GM21576 (cell line): ENCODE data around the gene COL4A1.

Experiments used
- ATAC-seq: cut with Tn5 transposase; IDR thresholded peaks from one replicate; pipeline ENCODE4 v1.9.1; 2021; ENCODE audit warnings: mild to moderate bottlenecking, moderate library complexity; ENCODE audit not compliant: unreplicated experiment

The COL4A1 gene

DNA sequence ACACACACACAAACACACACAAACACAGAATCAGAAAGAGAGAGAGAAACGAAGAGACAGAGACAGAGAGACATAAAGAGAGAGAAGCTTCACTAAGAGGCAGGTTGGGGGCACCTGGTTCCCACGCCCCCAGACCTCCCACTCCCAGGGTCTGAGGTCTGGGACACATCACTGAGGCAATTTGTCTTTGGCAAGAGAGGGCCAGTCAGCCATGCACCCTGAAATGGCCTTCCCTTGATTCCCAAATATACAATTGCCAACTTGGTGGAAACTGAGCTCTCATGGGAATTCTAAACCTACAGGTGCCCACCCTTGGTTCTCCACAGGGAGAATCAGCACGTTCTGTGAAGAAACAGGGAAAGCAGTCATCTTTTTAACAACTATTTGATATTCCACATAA is 79.5 kb downstream of the COL4A1 start:
- ATAC-seq, result no peak

DNA sequence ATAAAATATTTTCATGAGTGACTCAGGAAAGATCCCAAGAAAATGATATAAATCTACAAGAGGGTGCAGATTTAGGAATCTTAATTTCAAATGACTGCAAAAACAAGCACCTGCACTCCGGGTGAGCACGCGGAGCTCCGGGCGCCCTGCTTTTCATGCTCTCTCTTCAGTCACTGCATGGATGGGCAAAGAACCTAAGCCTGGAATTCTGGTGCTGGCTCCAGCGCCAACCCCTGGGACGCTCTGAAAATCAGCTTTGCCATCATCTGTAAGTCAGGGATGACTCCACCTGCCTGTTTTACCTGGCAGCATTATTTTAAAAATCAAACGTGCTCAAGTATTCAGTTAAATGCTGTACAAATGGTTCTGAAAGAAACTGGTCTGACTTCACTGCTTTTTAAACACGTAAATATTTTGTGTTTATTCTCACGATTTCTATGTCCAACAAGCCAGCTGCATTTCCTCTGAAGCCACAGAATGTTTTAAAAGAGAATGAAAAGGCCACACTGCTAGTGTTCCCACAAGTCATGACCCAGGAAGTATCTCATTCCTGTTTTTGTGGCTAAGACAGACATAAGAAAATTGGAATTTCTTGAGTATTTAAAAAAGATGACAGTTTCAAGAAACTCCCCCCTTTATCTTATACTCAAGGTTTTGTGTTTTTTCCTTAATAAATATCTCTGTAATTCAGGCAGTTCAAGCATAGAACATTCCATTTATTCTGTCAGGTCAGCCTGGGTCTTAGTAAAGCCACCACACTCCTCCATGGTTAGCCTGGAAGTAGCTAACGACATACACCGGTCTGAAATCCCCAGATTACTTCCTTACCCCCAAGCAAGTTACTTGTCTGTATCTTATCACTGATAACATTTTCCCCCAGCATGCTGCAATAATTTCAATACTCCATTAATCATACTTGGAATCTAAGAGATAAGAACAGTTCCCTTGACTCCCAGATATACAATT is 81.1 kb downstream of the COL4A1 start:
- ATAC-seq, result no peak

DNA sequence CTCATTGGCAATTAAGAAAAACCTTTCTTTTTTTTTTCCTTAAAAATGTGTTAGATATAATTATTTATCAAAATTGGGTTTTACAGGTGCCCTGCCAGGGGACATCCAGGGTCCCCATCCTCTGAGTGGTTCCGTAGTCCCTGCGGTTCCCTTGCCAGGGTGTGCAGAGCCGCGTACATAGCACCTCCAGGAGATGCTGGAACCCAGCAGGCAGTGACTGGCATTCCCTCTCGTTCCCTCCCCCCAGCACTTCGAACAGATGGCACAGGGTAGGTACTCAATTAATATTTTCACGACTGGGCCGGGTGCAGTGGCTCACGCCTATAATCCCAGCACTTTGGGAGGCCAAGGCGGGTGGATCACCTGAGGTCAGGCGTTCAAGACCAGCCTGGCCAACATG is 82.0 kb downstream of the COL4A1 start:
- ATAC-seq, result no peak

DNA sequence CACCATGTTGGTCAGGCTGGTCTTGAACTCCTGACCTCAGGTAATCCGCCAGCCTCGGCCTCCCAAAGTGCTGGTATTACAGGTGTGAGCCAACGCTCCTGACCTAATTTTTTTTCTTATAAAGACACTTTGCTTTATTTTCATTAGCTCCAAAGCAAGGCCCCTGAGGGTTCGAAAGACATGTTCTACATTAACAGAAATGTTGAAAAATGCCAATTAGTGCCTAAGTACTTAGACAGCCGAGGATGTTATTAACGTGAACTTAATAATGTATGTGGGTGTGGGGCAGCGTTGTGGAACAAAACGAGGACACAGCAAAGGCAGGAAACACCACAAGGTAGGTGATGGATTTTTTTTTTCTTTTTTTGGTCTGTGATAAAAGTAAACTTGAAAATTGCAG is 82.4 kb downstream of the COL4A1 start:
- ATAC-seq, result no peak

DNA sequence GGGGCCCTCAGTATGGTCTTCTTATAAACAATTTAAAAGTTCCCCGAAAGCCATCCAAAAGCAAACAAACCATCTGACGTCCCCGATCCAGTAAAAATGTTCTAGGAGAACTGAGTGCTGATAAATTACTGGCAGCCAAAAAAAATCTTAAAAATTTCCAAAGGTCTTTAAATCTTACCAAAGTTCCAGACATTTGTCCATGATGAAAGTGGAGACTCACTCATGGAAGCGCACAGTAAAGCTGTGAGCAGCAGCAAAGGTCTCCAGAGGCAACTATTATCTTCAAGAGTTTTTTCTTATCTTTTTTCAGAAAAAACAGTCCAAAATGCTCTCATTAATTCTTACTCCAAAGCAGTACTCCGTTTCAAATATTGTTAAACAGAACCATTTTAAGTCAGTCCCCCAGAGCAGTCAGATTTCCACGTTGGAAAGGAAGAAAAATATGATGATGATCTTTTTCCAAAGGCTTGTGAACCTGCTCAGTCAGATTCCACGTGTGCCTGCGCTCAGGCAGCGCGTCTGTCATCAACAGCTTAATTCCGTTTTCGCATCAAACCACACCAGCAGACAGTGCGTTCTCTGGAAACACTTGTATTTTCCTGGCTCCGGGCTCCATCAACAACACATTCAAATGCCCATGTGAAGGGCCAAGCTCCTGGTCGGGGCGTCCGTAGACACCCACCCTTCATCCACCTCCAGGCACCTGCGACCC is 85.4 kb downstream of the COL4A1 start:
- ATAC-seq, result no peak

DNA sequence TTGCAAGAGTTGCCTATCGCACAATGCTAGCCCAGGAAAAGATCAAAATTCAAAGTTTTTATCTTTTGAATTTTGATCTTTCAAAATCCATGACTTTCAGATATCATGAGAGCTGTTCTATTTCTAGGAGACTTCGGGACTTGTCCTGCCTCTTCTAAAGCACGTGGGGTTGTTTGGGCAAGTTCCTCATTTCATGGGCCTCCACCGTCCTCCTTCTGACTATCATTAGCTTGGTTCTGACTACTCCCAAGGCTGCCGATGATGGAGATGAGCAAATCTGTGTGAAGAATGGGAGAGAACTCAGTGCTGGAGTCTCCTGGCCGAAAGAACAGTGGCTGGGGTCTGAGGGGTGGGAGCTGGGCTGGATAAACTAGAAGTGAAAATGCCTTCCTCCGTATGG is 86.5 kb downstream of the COL4A1 start:
- no peak for ATAC-seq

DNA sequence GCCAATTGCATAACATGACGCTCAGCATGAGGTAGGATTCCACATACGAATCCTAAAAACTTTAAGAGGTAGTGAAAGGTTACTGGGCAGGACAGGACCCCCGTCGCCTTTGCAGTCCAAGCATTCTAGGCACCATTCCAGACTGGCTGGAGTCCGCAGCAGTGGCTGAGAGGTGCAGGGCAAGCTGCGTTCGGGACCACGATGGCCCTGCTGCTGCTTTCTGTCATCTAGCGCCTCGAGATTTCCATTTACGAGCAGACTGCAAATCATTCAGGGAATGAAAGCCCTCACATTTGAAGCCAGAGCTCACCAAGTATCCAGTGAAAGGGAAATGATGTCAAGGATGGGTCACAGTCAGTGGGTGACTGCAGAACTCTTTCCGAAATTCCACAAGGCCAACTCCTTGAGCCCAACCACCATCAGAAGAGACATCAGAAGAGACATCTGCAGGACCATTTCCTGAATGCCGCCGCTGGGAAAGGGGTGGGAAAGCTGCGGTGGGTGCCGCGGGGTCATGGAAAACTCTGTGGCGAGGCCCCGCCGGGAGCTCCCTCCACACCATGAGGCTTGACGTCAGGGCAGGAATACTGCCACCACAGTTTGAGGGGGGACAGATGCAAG is 88.3 kb downstream of the COL4A1 start:
- ATAC-seq, result no peak

DNA sequence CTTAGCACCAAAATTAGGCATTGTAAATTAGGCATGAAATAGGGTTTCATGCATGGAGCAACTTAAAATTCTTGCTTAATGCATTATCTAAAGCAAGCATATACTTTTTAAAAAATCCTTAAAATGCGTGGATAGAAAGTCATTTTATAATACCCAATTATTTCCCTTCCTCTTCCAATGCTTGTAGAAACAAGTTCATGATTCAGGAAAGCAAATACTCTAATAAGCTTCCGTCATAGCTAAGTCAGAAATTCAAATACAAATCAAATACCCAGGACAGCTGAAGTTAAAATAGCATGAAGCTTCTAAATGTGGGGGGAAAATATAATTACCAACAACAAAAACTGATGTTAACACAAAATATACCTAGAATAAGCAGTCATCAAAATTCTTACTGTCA is 89.1 kb downstream of the COL4A1 start:
- no peak for ATAC-seq

DNA sequence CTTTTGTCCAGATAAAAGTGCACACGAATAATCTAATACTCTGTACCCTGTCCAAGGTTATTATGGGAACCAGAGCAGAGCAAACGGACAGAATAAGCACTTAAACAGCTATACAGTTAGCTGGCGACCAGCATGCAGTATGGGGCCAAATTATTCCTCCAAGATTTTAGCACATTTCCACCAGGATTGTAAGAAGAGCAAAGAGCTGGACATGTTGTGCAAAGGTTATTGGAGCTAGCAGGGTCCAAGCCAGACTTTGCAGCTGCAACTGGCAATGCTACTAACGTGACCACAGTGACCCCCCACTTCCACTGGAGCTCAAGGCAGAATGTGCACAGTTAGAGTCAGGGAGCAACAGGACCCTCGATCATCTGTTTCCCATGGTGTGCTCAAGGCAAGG is 89.9 kb downstream of the COL4A1 start:
- ATAC-seq, result no peak

DNA sequence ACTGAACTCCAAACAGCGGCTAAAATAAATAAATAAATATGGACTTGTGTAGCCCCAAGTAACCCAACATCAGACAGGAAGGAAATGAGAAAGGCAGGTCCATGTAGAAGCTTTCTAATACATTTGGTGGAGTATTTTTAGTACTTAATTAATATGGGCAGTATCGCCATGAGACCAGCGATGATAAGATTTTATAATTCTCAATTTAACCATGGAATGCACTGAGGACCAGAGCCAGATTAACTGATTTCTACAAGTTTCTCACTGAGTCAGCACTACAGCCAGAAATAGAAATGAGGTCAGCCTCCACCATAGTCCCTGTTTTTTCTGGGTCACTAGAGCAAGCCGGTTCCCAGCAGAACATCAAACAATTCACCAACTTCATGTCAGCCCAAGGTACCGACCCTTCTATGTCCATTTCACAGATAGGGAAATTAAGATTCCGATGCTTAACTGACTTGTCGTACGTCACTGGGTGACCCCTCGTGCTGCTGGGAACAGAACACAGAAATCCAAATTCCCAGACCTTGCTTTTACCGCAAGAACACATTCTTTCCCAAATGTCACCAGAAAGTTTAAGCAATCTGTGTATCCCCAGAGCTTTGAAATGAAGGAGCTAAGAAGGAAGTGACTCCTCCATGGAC is 90.4 kb downstream of the COL4A1 start:
- no peak for ATAC-seq

DNA sequence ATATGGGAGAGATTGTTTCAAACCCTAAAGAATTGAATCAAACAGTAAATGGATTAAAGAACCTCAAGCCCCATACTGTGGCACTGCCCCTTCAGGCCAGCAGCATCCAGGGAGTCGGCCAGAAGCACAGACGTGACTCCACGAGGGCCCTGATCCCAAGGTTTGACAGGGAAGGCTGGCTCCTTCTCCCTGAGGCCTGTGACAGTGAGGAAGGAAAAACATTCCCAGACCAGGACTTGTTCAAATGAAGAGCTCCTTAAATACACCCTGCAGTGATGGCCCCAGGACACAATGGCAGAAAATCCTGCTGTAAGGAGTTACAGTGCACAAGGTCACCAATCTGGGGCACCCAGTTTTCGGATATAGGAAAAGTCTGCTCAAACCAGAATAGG is 91.0 kb downstream of the COL4A1 start:
- no peak for ATAC-seq

DNA sequence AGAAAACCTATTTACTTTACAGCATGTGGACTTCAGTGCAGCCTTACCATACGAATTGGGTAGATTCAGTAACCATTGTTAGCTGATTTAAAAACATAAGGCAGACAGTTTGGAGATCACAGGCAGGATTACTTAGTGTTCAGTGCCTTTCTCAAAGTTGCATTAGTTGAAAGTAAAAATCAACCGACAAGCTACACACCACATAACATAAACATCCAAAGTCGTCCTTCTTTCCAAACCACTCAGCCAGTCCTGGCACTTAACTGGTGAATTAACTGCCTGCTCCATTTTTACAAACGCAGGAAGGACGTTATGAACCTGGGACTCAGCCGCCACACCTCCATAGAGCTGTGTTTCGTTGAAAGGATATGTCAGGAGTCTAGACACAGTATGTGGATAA is 91.4 kb downstream of the COL4A1 start:
- no peak for ATAC-seq

DNA sequence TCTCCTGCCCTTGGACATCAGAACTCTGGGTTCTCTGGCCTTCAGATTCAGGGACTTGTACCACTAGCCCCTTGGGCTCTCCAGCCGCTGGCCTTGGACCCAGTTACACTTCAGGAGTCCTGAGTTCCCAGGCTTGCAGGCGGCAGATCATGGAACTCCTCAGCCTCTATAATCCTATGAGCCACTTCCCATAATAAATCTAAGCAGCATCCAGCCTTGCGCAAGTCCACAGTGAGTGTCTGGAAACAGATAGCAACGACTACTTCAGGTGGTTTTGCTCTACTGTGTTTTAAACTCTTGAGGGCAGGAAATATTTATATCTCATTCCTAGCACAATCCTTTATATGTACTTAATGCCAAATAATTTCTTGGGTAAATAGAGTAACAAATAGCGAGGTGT is 92.3 kb downstream of the COL4A1 start:
- no peak for ATAC-seq

DNA sequence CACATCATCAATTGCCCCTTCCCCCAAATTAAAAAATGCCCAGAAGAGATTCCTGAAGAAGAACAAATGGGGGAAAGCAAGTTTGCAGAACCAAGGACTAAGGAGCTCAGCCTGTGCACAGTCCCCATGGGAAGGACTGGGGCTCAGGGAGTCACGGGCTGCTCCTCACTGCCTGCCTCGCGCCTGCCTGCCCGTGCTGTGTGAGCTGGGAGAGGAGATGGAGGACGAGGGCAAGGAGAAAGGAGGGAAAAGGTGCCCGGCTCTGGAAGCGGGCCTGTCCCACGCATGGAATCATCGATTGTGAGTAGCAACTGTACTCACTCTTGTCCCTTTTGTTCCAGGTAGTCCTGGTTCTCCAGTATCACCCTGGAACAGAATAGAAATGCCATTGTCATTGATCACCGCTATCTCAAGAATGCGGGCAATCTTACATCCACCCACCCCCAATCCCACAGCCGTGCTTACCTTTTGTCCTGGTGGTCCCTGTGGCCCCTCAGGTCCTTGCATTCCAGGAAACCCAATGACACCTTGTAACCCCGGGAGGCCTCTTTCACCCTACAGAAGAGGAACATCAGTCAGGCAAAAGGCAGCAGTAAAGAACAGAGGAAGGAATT is 93.4 kb downstream of the COL4A1 start:
- no peak for ATAC-seq

DNA sequence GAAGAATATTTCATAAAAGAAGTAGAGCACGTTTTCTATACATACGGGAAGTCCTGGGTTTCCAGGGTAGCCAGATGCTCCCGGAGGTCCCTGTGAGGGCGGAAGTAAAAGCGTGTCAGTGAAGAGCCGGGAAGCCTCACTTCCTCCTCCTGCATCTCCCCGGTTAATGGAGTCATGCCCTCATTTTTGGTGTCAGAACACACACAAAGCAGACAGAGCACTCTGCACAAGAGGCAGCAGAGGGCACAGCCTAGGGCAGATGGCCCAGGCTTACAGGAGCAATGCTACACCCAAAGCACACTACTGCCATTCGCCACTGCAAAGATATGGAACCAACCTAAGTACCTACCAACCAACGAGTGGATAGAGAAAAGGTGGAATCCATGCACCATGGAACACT is 94.4 kb downstream of the COL4A1 start:
- no peak for ATAC-seq

DNA sequence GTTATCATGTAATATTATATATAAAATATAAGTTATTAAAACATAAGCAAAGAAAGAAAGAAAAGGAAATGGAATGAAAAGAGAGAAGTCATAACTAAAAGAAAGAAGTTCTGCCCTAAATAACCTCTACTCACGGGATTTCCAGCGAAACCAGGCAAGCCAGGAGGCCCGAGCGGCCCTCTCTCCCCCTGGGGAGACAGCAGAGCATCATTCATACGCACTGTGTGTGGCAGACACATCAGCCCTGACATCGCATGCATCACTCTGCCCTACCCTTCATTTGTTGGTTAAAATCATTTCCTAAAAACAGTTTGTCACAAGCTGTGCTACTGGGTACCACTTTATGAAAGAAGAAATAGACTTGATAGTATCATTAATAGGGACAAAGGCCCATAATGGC is 95.2 kb downstream of the COL4A1 start:
- ATAC-seq, result no peak

DNA sequence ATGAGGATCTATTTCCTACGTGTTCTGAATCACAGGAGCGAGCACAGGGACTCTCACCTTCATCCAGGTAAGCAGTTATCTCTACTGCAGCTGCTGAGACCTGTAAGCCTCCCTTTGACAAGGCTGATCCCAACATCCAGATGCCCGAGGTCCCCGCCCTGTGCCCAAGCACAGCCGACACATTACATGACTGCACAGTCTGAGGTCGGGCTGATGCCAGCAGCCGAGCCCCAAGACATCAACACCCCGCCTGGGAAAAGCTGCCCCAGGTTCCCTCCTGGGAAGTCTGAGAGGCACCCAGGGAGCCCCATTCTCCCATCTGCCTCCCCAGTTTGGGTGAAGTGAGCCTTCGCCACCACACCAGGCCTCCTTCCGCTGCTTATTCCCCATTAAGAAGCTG is 95.9 kb downstream of the COL4A1 start:
- no peak for ATAC-seq

DNA sequence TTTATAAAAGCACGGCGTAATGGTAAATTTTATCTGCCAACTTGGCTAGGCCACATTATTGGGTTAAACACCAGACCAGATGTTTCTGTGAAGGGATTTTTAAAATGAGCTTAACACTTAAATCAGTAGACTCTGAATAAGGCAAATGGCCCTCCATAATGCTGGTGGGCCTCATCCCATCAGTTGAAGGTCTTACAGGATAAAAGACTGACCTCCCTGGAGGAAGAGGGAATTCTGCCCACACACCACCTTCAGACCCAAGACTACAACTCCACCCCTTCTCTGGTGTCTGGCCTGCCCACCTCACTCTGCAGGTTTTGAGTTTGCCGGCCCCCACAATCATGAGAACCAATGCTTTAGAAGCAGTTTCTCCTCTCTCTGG is 96.4 kb downstream of the COL4A1 start:
- no peak for ATAC-seq

DNA sequence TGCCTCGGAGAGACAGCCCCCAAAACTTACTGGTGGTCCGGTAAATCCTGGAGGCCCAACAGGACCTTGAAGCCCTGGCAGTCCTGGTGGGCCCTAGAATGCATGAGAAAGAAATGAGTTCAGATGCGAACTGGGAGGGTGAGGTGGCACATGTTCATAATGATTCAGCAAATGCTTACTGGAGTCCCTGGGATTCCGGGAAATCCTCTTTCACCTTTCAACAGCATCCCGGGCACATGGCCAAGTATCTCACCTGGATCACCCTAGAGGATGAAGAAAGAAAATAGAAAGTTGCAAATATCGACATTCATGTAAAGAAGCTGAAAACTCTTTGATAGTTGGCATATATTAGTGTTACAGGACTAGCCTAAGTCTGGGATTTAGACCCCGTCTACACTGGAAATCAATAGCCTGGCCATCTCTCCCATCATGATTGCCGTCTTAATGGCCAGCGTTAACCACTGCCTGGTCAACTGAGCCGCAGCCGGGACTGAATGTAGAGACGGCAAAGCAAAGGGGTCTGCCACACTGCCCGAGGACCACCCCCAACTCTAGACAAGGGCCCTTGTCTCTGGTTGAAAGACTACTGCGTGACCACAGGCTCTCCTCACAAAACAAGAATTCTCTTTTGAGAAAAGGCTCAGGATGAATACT is 96.9 kb downstream of the COL4A1 start:
- no peak for ATAC-seq

DNA sequence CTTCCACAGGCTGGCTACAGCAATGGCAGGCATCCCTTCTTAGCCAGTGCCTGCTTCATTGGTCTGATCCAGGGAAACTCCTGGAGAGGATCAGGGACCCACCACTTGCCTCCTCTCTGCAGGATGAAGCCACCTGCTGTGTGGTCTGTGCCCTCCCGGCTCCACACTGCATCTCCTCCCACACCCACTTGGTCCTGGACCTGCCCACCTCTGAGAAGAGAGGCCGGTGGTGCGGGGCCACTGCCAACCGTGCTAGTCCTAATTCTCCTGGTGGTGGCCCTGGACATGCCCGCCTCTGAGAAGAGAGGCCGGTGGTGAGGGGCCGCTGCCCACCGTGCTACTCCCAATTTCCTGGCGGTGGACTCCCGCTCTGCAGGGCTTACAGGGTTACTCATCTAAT is 98.8 kb downstream of the COL4A1 start:
- no peak for ATAC-seq
